WTC11 (cell line): ENCODE data around the gene RIPOR2. TPM values are rescaled to one million over a fixed set of nuclear protein-coding genes. Genes with fewer than 3 reads are reported as not detected.
A peak's percentile ranks its signal among the peaks of the same experiment; 100 is the strongest.

Experiments used
- ATAC-seq: fragments of 200-7000 bp; cut with Tn5 transposase; 2 replicates; pipeline ENCODE4 v1.10.0; 2021; ENCODE audit warnings: mild to moderate bottlenecking, moderate library complexity
- CTCF ChIA-PET: fragments of 300-600 bp; sonication (Branson Sonifier 250); formaldehyde crosslinking; loops from one replicate; lab custom pipeline; 2021; ENCODE audit warnings: antibody characterized with exemption; lab: Charles Lee
- POLR2A ChIA-PET: fragments of 350-600 bp; sonication (Branson Sonifier 250); formaldehyde crosslinking; loops from one replicate; lab custom pipeline; 2021; ENCODE audit warnings: antibody characterized with exemption; lab: Charles Lee
- DNase-seq: peaks from one replicate; pipeline ENCODE4 v3.0.0; 2021; ENCODE audit warnings: low spot score
- H3K27ac Mint-ChIP-seq: 2 replicates; pipeline ENCODE4 v1.8.0; 2021; ENCODE audit warnings: mixed read lengths
- H3K27me3 Mint-ChIP-seq: 2 replicates; pipeline ENCODE4 v1.8.0; 2021; ENCODE audit warnings: low read depth, mild to moderate bottlenecking, moderate library complexity, mixed read lengths
- H3K36me3 Mint-ChIP-seq: 2 replicates; pipeline ENCODE4 v1.8.0; 2021; ENCODE audit warnings: mixed read lengths
- H3K4me1 Mint-ChIP-seq: 2 replicates; pipeline ENCODE4 v1.8.0; 2022; ENCODE audit warnings: mixed read lengths
- H3K4me3 Mint-ChIP-seq: 2 replicates; pipeline ENCODE4 v1.8.0; 2021; ENCODE audit warnings: mild to moderate bottlenecking, moderate library complexity, mixed read lengths
- H3K9me3 Mint-ChIP-seq: 2 replicates; pipeline ENCODE4 v1.8.0; 2021; ENCODE audit warnings: mixed read lengths
- AR ChIP-seq: fragments of 250-450 bp; sonication (Bioruptor Pico); IDR thresholded peaks from 2 replicates; pipeline ENCODE4 v1.9.0; 2021; ENCODE audit warnings: mild to moderate bottlenecking
- ATF6 ChIP-seq: sonication (generic); formaldehyde crosslinking; IDR thresholded peaks from 2 replicates; pipeline ENCODE4 v1.8.1; 2023; ENCODE audit warnings: mild to moderate bottlenecking, missing genetic modification reagents
- CBFB ChIP-seq: sonication (generic); formaldehyde crosslinking; IDR thresholded peaks from 2 replicates; pipeline ENCODE4 v1.8.1; 2022; ENCODE audit warnings: mild to moderate bottlenecking, low read depth, missing genetic modification reagents
- CREM ChIP-seq: sonication (generic); formaldehyde crosslinking; IDR thresholded peaks from 2 replicates; pipeline ENCODE4 v1.8.1; 2022; ENCODE audit warnings: mild to moderate bottlenecking, missing genetic modification reagents, moderate library complexity
- CTCF ChIP-seq: fragments of 200-600 bp; IDR thresholded peaks from 2 replicates; pipeline ENCODE4 v1.8.0; 2022; ENCODE audit warnings: antibody characterized with exemption
- ESRRA ChIP-seq: sonication (generic); formaldehyde crosslinking; IDR thresholded peaks from 2 replicates; pipeline ENCODE4 v1.8.1; 2022; ENCODE audit warnings: mild to moderate bottlenecking, missing genetic modification reagents, borderline replicate concordance
- ETV6 ChIP-seq: sonication (generic); formaldehyde crosslinking; IDR thresholded peaks from 2 replicates; pipeline ENCODE4 v1.8.1; 2022; ENCODE audit warnings: mild to moderate bottlenecking, missing genetic modification reagents
- FOXJ3 ChIP-seq: sonication (generic); formaldehyde crosslinking; IDR thresholded peaks from 2 replicates; pipeline ENCODE4 v1.9.0; 2021; ENCODE audit warnings: missing genetic modification reagents, mild to moderate bottlenecking, borderline replicate concordance
- GABPB1 ChIP-seq: sonication (generic); formaldehyde crosslinking; IDR thresholded peaks from 2 replicates; pipeline ENCODE4 v1.8.1; 2023; ENCODE audit warnings: mild to moderate bottlenecking, missing genetic modification reagents
- GTF2I ChIP-seq: fragments of 250-450 bp; sonication (Bioruptor Pico); conservative IDR thresholded peaks from 2 replicates; pipeline ENCODE4 v1.4.0; 2021; ENCODE audit warnings: mild to moderate bottlenecking
- JUN ChIP-seq: sonication (generic); formaldehyde crosslinking; IDR thresholded peaks from 2 replicates; pipeline ENCODE4 v1.8.0; 2023; ENCODE audit warnings: mild to moderate bottlenecking, missing genetic modification reagents
- NFATC4 ChIP-seq: fragments of 250-450 bp; sonication (Bioruptor Pico); IDR thresholded peaks from 2 replicates; pipeline ENCODE4 v1.9.0; 2021; ENCODE audit warnings: mild to moderate bottlenecking
- OVOL2 ChIP-seq: fragments of 250-450 bp; sonication (Bioruptor Pico); IDR thresholded peaks from 2 replicates; pipeline ENCODE4 v1.9.0; 2021; ENCODE audit warnings: mild to moderate bottlenecking, borderline replicate concordance
- PREB ChIP-seq: sonication (generic); formaldehyde crosslinking; IDR thresholded peaks from 2 replicates; pipeline ENCODE4 v1.8.1; 2022; ENCODE audit warnings: mild to moderate bottlenecking, missing genetic modification reagents, moderate library complexity, borderline replicate concordance
- ZSCAN18 ChIP-seq: fragments of 250-450 bp; sonication (Bioruptor Pico); IDR thresholded peaks from 2 replicates; pipeline ENCODE4 v2.1.2; 2022; ENCODE audit warnings: mild to moderate bottlenecking, moderate library complexity
- total RNA-seq: library from RNA; stranded (reverse); gene quantifications from 3 replicates; pipeline ENCODE4 v1.2.3, GENCODE V29; 2021

The RIPOR2 gene
- total RNA-seq, 1 experiment from 2014 or later: 13.5 TPM

- no peak for ATAC-seq
- POLR2A ChIA-PET: interaction anchor here (1.7 kb wide), 1 partner anchor 23 kb away, joined by 6 read pairs; no protein-coding TSS in a partner anchor
- H3K4me3 Mint-ChIP-seq: peak overlapping the region; percentile 74
- H3K4me1 Mint-ChIP-seq: peaks cover 34% of the 10 kb centered on the region
- TF ChIP-seq CREM (CRISPR knock-in tag): no peak
- TF ChIP-seq ESRRA: no peak
- no peak for TF ChIP-seq ZSCAN18 (CRISPR knock-in tag)
- no peak for TF ChIP-seq JUN
- TF ChIP-seq PREB: no peak
- no peak for TF ChIP-seq ATF6 (CRISPR knock-in tag)
- TF ChIP-seq AR: no peak
- no peak for TF ChIP-seq OVOL2 (CRISPR knock-in tag)
- TF ChIP-seq ETV6 (CRISPR knock-in tag): no peak
- no peak for TF ChIP-seq GABPB1 (CRISPR knock-in tag)
- CTCF ChIA-PET: interaction anchor here (1.2 to 4.9 kb wide), 8 partner anchors 8 to 159 kb away, joined by 4 to 59 read pairs (median 26); partner anchors contain the start of gene RIPOR2
- H3K36me3 Mint-ChIP-seq: no peaks in the 10 kb centered on the region
- H3K27ac Mint-ChIP-seq: no peak overlapping the region
- peaks cover 51% of the 10 kb centered on the region for H3K27me3 Mint-ChIP-seq
- H3K9me3 Mint-ChIP-seq: no peaks in the 10 kb centered on the region
- DNase-seq: no peak
These were observed 23.9 kb downstream of the RIPOR2 start for GRCh38 chr6:24911796-24912382.

- H3K27me3 Mint-ChIP-seq: peaks cover 51% of the 10 kb centered on the region
- DNase-seq: peak; percentile 69
- ChIA-PET POLR2A (interaction anchor here (1.3 to 1.7 kb wide), 2 partner anchors 8 to 24 kb away, joined by 3 to 6 read pairs; no protein-coding TSS in a partner anchor), CTCF (interaction anchor here (0.6 to 4.9 kb wide), 21 partner anchors 9 to 160 kb away, joined by 3 to 59 read pairs (median 4); partner anchors contain the start of gene RIPOR2)
- H3K36me3 Mint-ChIP-seq: no peaks in the 10 kb centered on the region
- peak overlapping the region; percentile 78 for H3K4me3 Mint-ChIP-seq
- no peak overlapping the region for H3K27ac Mint-ChIP-seq
- H3K9me3 Mint-ChIP-seq: no peaks in the 10 kb centered on the region
- ATAC-seq: peak; percentile 50
- TF ChIP-seq NFATC4 (CRISPR knock-in tag): no peak
- no peak for TF ChIP-seq FOXJ3 (CRISPR knock-in tag)
- no peak for TF ChIP-seq CTCF
- TF ChIP-seq GTF2I (CRISPR knock-in tag): no peak
- TF ChIP-seq CBFB (CRISPR knock-in tag): 0 out of 2 replicates have a peak, but pooled peaks have one; percentile 58
- peaks cover 34% of the 10 kb centered on the region for H3K4me1 Mint-ChIP-seq
These were observed 24.6 kb downstream of the RIPOR2 start for GRCh38 chr6:24910961-24911725.
